K562 (cell line): ENCODE results near the gene TRAK1. TPM values are rescaled to one million over a fixed set of nuclear protein-coding genes. Genes with fewer than 3 reads are reported as not detected.

Experiments
- ATAC-seq: fragments of 200-7000 bp; cut with Tn5 transposase; 3 replicates; pipeline ENCODE4 v1.9.1; 2020; ENCODE audit warnings: moderate library complexity
- BruUV-seq: library from RNA; stranded (reverse); fragments of 400-500 nt; replicated peaks from 2 replicates; lab custom pipeline; 2021; lab: Mats Ljungman, UMichigan
- CTCF ChIA-PET: fragments of 300-600 bp; formaldehyde crosslinking; extraction: SDS; loops from one replicate; lab custom pipeline; 2021; ENCODE audit warnings: low intra/inter-chr PET ratio; lab: Yijun Ruan, JAX
- POLR2A ChIA-PET: fragments of 300-600, 350-650 bp; sonication (Branson Sonifier 250); formaldehyde crosslinking; extraction: SDS; loops from one replicate; lab custom pipeline; 2021; ENCODE audit warnings: antibody characterized with exemption, inconsistent platforms; lab: Yijun Ruan, JAX
- DNase-seq, 4 experiments: peaks; one replicate each; pipeline versions ENCODE4 v3.0.0 to v3.0.0-alpha.2; 2011 to 2018; ENCODE audit warnings: low spot score in 3 of 4, mixed read lengths in 3 of 4; ENCODE audit errors: extremely low read depth in 1 of 4
- FAIRE-seq: peaks from 2 replicates; lab custom pipeline; 2011; peaks lifted over from hg19 to GRCh38; lab: Jason Lieb, UNC
- H2AFZ ChIP-seq: 2 replicates; pipeline ENCODE4 v1.6.0; 2011; ENCODE audit warnings: low read depth, low read length, control low read depth, inconsistent platforms
- H3K27ac ChIP-seq: fragments of 200-600 bp; 3 replicates; pipeline ENCODE4 v1.8.0; 2011; ENCODE audit warnings: low read depth, mild to moderate bottlenecking, control low read depth, inconsistent platforms, low read length, moderate library complexity, mixed read lengths; ENCODE audit errors: extremely low read depth
- H3K27me3 ChIP-seq, 2 experiments: fragments of 300-600 bp in 1 of 2; 2 replicates in 1 of 2; 3 replicates in 1 of 2; pipeline versions ENCODE4 v1.6.0 to v1.8.0; 2011; ENCODE audit warnings: inconsistent platforms in 2 of 2, low read length in 2 of 2, mild to moderate bottlenecking in 1 of 2, mixed read lengths in 1 of 2, moderate library complexity in 1 of 2; ENCODE audit not compliant: control insufficient read depth in 2 of 2, insufficient read depth in 2 of 2
- H3K36me3 ChIP-seq: fragments of 300-600 bp; 3 replicates; pipeline ENCODE4 v1.8.0; 2011; ENCODE audit warnings: mild to moderate bottlenecking, low read length, inconsistent platforms; ENCODE audit not compliant: control insufficient read depth, insufficient read depth
- H3K4me1 ChIP-seq, 2 experiments: fragments of 200-600 bp in 1 of 2; replicated peaks in 1 of 2; 2 replicates in 1 of 2; 3 replicates in 1 of 2; pipeline versions ENCODE4 v1.5.1 to v1.8.0; 2011; ENCODE audit warnings: inconsistent platforms in 2 of 2, low read length in 2 of 2, mild to moderate bottlenecking in 1 of 2, mixed read lengths in 1 of 2, moderate library complexity in 1 of 2; ENCODE audit not compliant: control insufficient read depth in 2 of 2, insufficient read depth in 2 of 2
- H3K4me2 ChIP-seq: 2 replicates; pipeline ENCODE4 v1.6.1; 2011; ENCODE audit warnings: low read length, control low read depth, inconsistent platforms, mixed read lengths; ENCODE audit not compliant: insufficient read depth
- H3K4me3 ChIP-seq: fragments of 200-600 bp; sonication (generic), shearing (Covaris generic); 2 replicates; pipeline ENCODE4 v1.5.1; 2016; ENCODE audit warnings: control low read depth, inconsistent platforms
- H3K79me2 ChIP-seq: fragments of 200-600 bp; 3 replicates; pipeline ENCODE4 v1.8.0; 2011; ENCODE audit warnings: low read length, inconsistent platforms; ENCODE audit not compliant: control insufficient read depth, insufficient read depth
- H3K9ac ChIP-seq, 2 experiments: 2 replicates each; pipeline versions ENCODE4 v1.6.0 to v1.6.1; 2011; ENCODE audit warnings: low read depth in 2 of 2, low read length in 2 of 2, control low read depth in 1 of 2, inconsistent platforms in 1 of 2, mild to moderate bottlenecking in 1 of 2, mixed read lengths in 1 of 2; ENCODE audit not compliant: insufficient read depth in 1 of 2
- H3K9me1 ChIP-seq: one replicate; pipeline ENCODE4 v1.6.0; 2011; ENCODE audit warnings: inconsistent platforms, mild to moderate bottlenecking, low read length, moderate library complexity; ENCODE audit not compliant: control insufficient read depth, insufficient read depth
- H3K9me3 ChIP-seq: replicated peaks from 2 replicates; pipeline ENCODE4 v1.5.1; 2011; ENCODE audit warnings: low read depth, low read length, inconsistent platforms; ENCODE audit not compliant: control insufficient read depth, insufficient read depth
- H4K20me1 ChIP-seq: replicated peaks from 2 replicates; pipeline ENCODE4 v1.6.1; 2011; ENCODE audit warnings: low read length, inconsistent platforms, mixed read lengths; ENCODE audit not compliant: control insufficient read depth, insufficient read depth
- CBFA2T3 ChIP-seq: fragments of 450-650 bp; IDR thresholded peaks from 2 replicates; pipeline ENCODE4 v1.6.1; 2017
- DACH1 ChIP-seq: fragments of 450-650 bp; IDR thresholded peaks from 2 replicates; pipeline ENCODE4 v1.6.1; 2018; ENCODE audit not compliant: partially characterized antibody
- FOXK2 ChIP-seq, 2 experiments: fragments of 450-650 bp; IDR thresholded peaks in 1 of 2; conservative IDR thresholded peaks in 1 of 2; 2 replicates each; pipeline ENCODE4 v1.6.1; 2016; ENCODE audit warnings: low read depth in 2 of 2, mild to moderate bottlenecking in 1 of 2
- GTF2F1 ChIP-seq: IDR thresholded peaks from 2 replicates; pipeline ENCODE4 v1.6.1; 2011; ENCODE audit warnings: low read depth, low read length, improper control_type of control experiment
- IRF9 ChIP-seq: fragments of 450-650 bp; IDR thresholded peaks from 2 replicates; pipeline ENCODE4 v1.6.1; 2016; ENCODE audit warnings: missing biosample characterization, missing genetic modification characterization
- KLF16 ChIP-seq: IDR thresholded peaks from 2 replicates; pipeline ENCODE4 v1.6.1; 2016; ENCODE audit warnings: antibody characterized with exemption
- RBM34 ChIP-seq: fragments of 200-400 bp; formaldehyde crosslinking; IDR thresholded peaks from 2 replicates; pipeline ENCODE4 v1.6.1; 2018; ENCODE audit warnings: low read length, borderline replicate concordance; ENCODE audit not compliant: insufficient read depth
- RHOXF2B ChIP-seq: fragments of 250-450 bp; sonication (Bioruptor Pico); conservative IDR thresholded peaks from 2 replicates; pipeline ENCODE4 v1.5.1; 2021
- SRSF1 ChIP-seq: fragments of 200-400 bp; formaldehyde crosslinking; IDR thresholded peaks from 2 replicates; pipeline ENCODE4 v1.6.1; 2017; ENCODE audit warnings: mild to moderate bottlenecking, low read depth, low read length, moderate library complexity
- TAF15 ChIP-seq: fragments of 200-400 bp; formaldehyde crosslinking; IDR thresholded peaks from 2 replicates; pipeline ENCODE4 v1.6.1; 2017; ENCODE audit warnings: mild to moderate bottlenecking, low read depth, low read length, moderate library complexity
- THRA ChIP-seq: fragments of 450-650 bp; IDR thresholded peaks from 2 replicates; pipeline ENCODE4 v1.6.1; 2017; ENCODE audit warnings: mild to moderate bottlenecking, moderate library complexity
- ZC3H11A ChIP-seq: IDR thresholded peaks from 2 replicates; pipeline ENCODE4 v1.6.1; 2012; ENCODE audit warnings: low read depth, low read length, improper control_type of control experiment
- ZFP1 ChIP-seq: fragments of 450-650 bp; formaldehyde crosslinking; IDR thresholded peaks from 2 replicates; pipeline ENCODE4 v1.4.0; 2020; ENCODE audit warnings: mild to moderate bottlenecking, mixed read lengths
- ZNF184 ChIP-seq: sonication (generic); formaldehyde crosslinking; IDR thresholded peaks from 2 replicates; pipeline ENCODE4 v1.5.0; 2020; ENCODE audit warnings: missing genetic modification reagents
- ZNF280B ChIP-seq: fragments of 250-450 bp; sonication (Bioruptor Pico); IDR thresholded peaks from 2 replicates; pipeline ENCODE4 v1.5.1; 2021; ENCODE audit warnings: mild to moderate bottlenecking
- ZNF668 ChIP-seq: fragments of 250-450 bp; sonication (Bioruptor Pico); IDR thresholded peaks from 2 replicates; pipeline ENCODE4 v1.8.0; 2022; ENCODE audit warnings: mild to moderate bottlenecking, inconsistent platforms
- WGBS: fragments of 100-300 bp; shearing (Covaris generic); methylation state at CpG from one replicate; pipeline ENCODE4 v1.1.6; 2016; ENCODE audit warnings: low coverage, mixed read lengths; ENCODE audit not compliant: insufficient coverage; ENCODE audit errors: missing lambda C conversion rate; 5-methylcytosine and 5-hydroxymethylcytosine counted together
- in situ Hi-C: fragments of 300-500 bp; cut with MboI; formaldehyde crosslinking; loops from 4 replicates; pipeline ENCODE4 v1.15.0; 2018; ENCODE audit warnings: inconsistent platforms, mixed read lengths
- intact Hi-C: fragments of 100-400 bp; cut with micrococcal nuclease; formaldehyde crosslinking; loops from 2 replicates; pipeline ENCODE4 v1.14.2; 2022
- polyA plus RNA-seq, 8 experiments: library from polyadenylated mRNA; depleted of rRNA in 4 of 8; stranded (reverse) in 5 of 8; unstranded in 3 of 8; fragments of >200 nt; fragmentation: Nextera tagmentation in 2 of 8; fragmentation: Illumina TruSeq in 1 of 8; extraction: Ambion mirVana in 2 of 8; extraction: Trizol in 1 of 8; gene quantifications; 2 replicates each; pipeline versions ENCODE4 v1.2.1 to v1.2.3, GENCODE V29; 2011 to 2014; ENCODE audit warnings: inconsistent platforms in 1 of 8, missing spikeins in 1 of 8
- total RNA-seq, 7 experiments: library from RNA; depleted of rRNA in 6 of 7; stranded (reverse); fragments of >200 nt in 6 of 7; fragmentation: Illumina TruSeq in 2 of 7; extraction: Trizol in 2 of 7; gene quantifications; 2 replicates each; pipeline versions ENCODE4 v1.2.1 to v1.2.3, GENCODE V29; 2011 to 2021; ENCODE audit warnings: low replicate concordance in 1 of 7
- TF ChIP-seq, protein P1 (sequence below): IDR thresholded peaks from 3 replicates; pipeline ENCODE4 v1.6.1; 2011; ENCODE audit warnings: borderline replicate concordance, mild to moderate bottlenecking; ENCODE audit not compliant: insufficient read length, insufficient read depth

TRAK1 gene
- total and polyA plus RNA-seq, 9 of the 15 experiments (the other 6 are each of a cell fraction or from before 2014, with no cell fraction given), result 5.3 to 28.5 (median 17.5) TPM

DNA sequence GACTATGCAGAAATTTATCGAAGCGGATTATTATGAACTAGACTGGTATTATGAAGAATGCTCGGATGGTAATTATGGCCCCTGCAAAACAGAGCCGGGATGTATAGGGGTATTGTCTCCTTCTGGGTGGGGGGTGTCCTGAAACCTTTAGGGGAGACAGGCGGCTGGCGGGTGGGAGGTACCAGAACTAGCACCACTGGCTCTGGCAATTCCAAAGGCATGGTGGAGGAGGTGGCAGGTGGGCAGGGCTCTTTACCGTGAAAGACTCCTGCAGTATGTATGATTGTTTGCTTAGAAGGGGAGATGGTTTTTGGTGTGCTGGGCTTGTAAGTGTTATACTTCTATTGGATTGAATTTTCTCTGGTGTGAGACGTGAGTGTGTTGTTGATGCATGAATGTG, 58.4 kb downstream of the TRAK1 start:
- no peaks in the 10 kb centered on the region for H3K4me1 ChIP-seq
- FAIRE-seq (no peak), ATAC-seq (no peak), DNase-seq (no peak)
- H3K79me2 ChIP-seq, result no peaks in the 10 kb centered on the region
- H3K36me3 ChIP-seq, result no peaks in the 10 kb centered on the region
- CTCF ChIA-PET, result no interaction called here
- intact Hi-C loops, result no loop called here
- no peak overlapping the region for H3K4me2 ChIP-seq
- no peak overlapping the region for H3K9ac ChIP-seq
- no peaks in the 10 kb centered on the region for H3K27me3 ChIP-seq
- TF ChIP-seq CBFA2T3, result no peak
- TF ChIP-seq FOXK2 (conservative IDR thresholded peaks at IDR 0.05 in 1 of 2, IDR thresholded peaks at IDR 0.05 in 1 of 2; ENCODE audit: low read depth in 2 of 2), result no peak
- no peak for TF ChIP-seq IRF9 (tag)
- TF ChIP-seq THRA, result no peak
- no peak for TF ChIP-seq ZNF668 (CRISPR knock-in tag)
- no peak for TF ChIP-seq RBM34
- TF ChIP-seq SRSF1, result no peak
- TF ChIP-seq, protein P1, sequence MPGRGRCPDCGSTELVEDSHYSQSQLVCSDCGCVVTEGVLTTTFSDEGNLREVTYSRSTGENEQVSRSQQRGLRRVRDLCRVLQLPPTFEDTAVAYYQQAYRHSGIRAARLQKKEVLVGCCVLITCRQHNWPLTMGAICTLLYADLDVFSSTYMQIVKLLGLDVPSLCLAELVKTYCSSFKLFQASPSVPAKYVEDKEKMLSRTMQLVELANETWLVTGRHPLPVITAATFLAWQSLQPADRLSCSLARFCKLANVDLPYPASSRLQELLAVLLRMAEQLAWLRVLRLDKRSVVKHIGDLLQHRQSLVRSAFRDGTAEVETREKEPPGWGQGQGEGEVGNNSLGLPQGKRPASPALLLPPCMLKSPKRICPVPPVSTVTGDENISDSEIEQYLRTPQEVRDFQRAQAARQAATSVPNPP, result no peak
- no peak for TF ChIP-seq TAF15
- no peak for TF ChIP-seq RHOXF2B (CRISPR knock-in tag)
- no peak for TF ChIP-seq GTF2F1
- no peak for TF ChIP-seq ZC3H11A
- TF ChIP-seq ZFP1 (CRISPR knock-in tag), result no peak
- TF ChIP-seq DACH1, result no peak
- no peak for TF ChIP-seq ZNF184
- no peak for TF ChIP-seq ZNF280B (CRISPR knock-in tag)
- no peak for TF ChIP-seq KLF16
- in situ Hi-C loops, result no loop called here
- no TSS peak for BruUV-seq
- 63% methylated on average over 8 of the region's 8 CpGs for WGBS
- POLR2A ChIA-PET, result no interaction called here
- H3K4me3 ChIP-seq, result no peak overlapping the region
- H3K9me1 ChIP-seq, result no peaks in the 10 kb centered on the region
- H3K27ac ChIP-seq, result no peak overlapping the region
- H2AFZ ChIP-seq, result no peak overlapping the region
- H4K20me1 ChIP-seq, result peaks cover 22% of the 10 kb centered on the region
- H3K9me3 ChIP-seq, result no peaks in the 10 kb centered on the region
